DND-41 (cell line): ENCODE measurements around the gene RORB.

Source experiments
- ATAC-seq: fragments of 200-7000 bp; cut with Tn5 transposase; 3 replicates; pipeline ENCODE4 v1.9.1; 2021; ENCODE audit warnings: low read depth; ENCODE audit not compliant: insufficient read depth
- DNase-seq: peaks from one replicate; pipeline ENCODE4 v3.0.0-alpha.2; 2020
- H2AFZ ChIP-seq: 2 replicates; pipeline ENCODE4 v1.6.0; 2012; ENCODE audit warnings: low read depth, low read length
- H3K27ac ChIP-seq: 2 replicates; pipeline ENCODE4 v1.5.1; 2012; ENCODE audit warnings: low read length, inconsistent platforms
- H3K27me3 ChIP-seq: fragments of 200-600 bp; sonication (generic); 2 replicates; pipeline ENCODE4 v1.6.0; 2012; ENCODE audit warnings: low read length, mild to moderate bottlenecking, inconsistent platforms; ENCODE audit not compliant: insufficient read depth, poor library complexity
- H3K36me3 ChIP-seq: 2 replicates; pipeline ENCODE4 v1.5.1; 2012; ENCODE audit warnings: low read length, inconsistent platforms; ENCODE audit not compliant: insufficient read depth
- H3K4me1 ChIP-seq: 2 replicates; pipeline ENCODE4 v1.5.1; 2012; ENCODE audit warnings: mild to moderate bottlenecking, low read length; ENCODE audit not compliant: insufficient read depth
- H3K4me2 ChIP-seq: 2 replicates; pipeline ENCODE4 v1.6.0; 2012; ENCODE audit warnings: mild to moderate bottlenecking, moderate library complexity, low read length, inconsistent platforms; ENCODE audit not compliant: insufficient read depth
- H3K4me3 ChIP-seq, 2 experiments: fragments of 200-600 bp in 1 of 2; shearing (Covaris generic) in 1 of 2; 2 replicates each; pipeline ENCODE4 v1.5.1; 2012 to 2016; ENCODE audit warnings: inconsistent platforms in 2 of 2, low read length in 2 of 2, mild to moderate bottlenecking in 2 of 2, low read depth in 1 of 2, moderate library complexity in 1 of 2
- H3K79me2 ChIP-seq: 2 replicates; pipeline ENCODE4 v1.6.0; 2012; ENCODE audit warnings: low read length, inconsistent platforms; ENCODE audit not compliant: insufficient read depth
- H3K9ac ChIP-seq: 2 replicates; pipeline ENCODE4 v1.6.0; 2012; ENCODE audit warnings: low read depth, mild to moderate bottlenecking, inconsistent platforms, low read length, moderate library complexity
- H3K9me3 ChIP-seq: 2 replicates; pipeline ENCODE4 v1.5.1; 2012; ENCODE audit warnings: low read length, moderate library complexity, mild to moderate bottlenecking, inconsistent platforms; ENCODE audit not compliant: insufficient read depth, severe bottlenecking
- H4K20me1 ChIP-seq: 2 replicates; pipeline ENCODE4 v1.6.0; 2012; ENCODE audit warnings: low read length; ENCODE audit not compliant: insufficient read depth
- CTCF ChIP-seq: IDR thresholded peaks from 2 replicates; pipeline ENCODE4 v1.5.1; 2012; ENCODE audit warnings: borderline replicate concordance, low read length, moderate library complexity, mild to moderate bottlenecking; ENCODE audit not compliant: poor library complexity, severe bottlenecking; ENCODE audit errors: extremely low read depth
- EZH2 ChIP-seq: IDR thresholded peaks from 3 replicates; pipeline ENCODE4 v1.6.1; 2012; ENCODE audit warnings: borderline replicate concordance, low read depth, mild to moderate bottlenecking, moderate library complexity, low read length, inconsistent platforms; ENCODE audit not compliant: severe bottlenecking

The RORB gene

GRCh38 chr9:74662674-74663073, 165.5 kb downstream of the RORB start:
- no peak overlapping the region for H3K4me3 ChIP-seq
- H3K27me3 ChIP-seq, result no peaks in the 10 kb centered on the region
- no peak for TF ChIP-seq CTCF
- TF ChIP-seq EZH2, result no peak
- H3K4me1 ChIP-seq, result no peaks in the 10 kb centered on the region
- H3K27ac ChIP-seq, result no peak overlapping the region
- DNase-seq (no peak), ATAC-seq (no peak)
- no peaks in the 10 kb centered on the region; the same call in 1 of the 2 replicates for H4K20me1 ChIP-seq
- H3K4me2 ChIP-seq, result no peak overlapping the region
- H3K79me2 ChIP-seq, result no peaks in the 10 kb centered on the region
- no peaks in the 10 kb centered on the region for H3K9me3 ChIP-seq
- H2AFZ ChIP-seq, result no peak overlapping the region
- no peak overlapping the region for H3K9ac ChIP-seq
- H3K36me3 ChIP-seq, result peaks cover 78% of the 10 kb centered on the region

GRCh38 chr9:74663439-74663838, 166.3 kb downstream of the RORB start:
- no peak overlapping the region for H3K4me3 ChIP-seq

GRCh38 chr9:74666625-74667316, 169.6 kb downstream of the RORB start:
- H3K4me2 ChIP-seq, result no peak overlapping the region
- no peak overlapping the region for H2AFZ ChIP-seq
- no peaks in the 10 kb centered on the region for H3K4me1 ChIP-seq
- no peak for DNase-seq
- no peaks in the 10 kb centered on the region for H3K79me2 ChIP-seq
- H3K27me3 ChIP-seq, result no peaks in the 10 kb centered on the region
- H3K9ac ChIP-seq, result no peak overlapping the region
- no peak for TF ChIP-seq EZH2
- no peak for TF ChIP-seq CTCF
- H3K4me3 ChIP-seq, result no peak overlapping the region
- H4K20me1 ChIP-seq, result peaks cover 6% of the 10 kb centered on the region; the same call in 1 of the 2 replicates
- no peak for ATAC-seq
- H3K9me3 ChIP-seq, result no peaks in the 10 kb centered on the region
- no peak overlapping the region for H3K27ac ChIP-seq
- H3K36me3 ChIP-seq, result peaks cover 96% of the 10 kb centered on the region

More at GRCh38 chr9:74663439-74663838, 166.3 kb downstream of the RORB start:
- Histone ChIP-seq H2AFZ (no peak overlapping the region), H3K36me3 (peaks cover 80% of the 10 kb centered on the region), H3K9ac (no peak overlapping the region), H4K20me1 (no peaks in the 10 kb centered on the region; the same call in 1 of the 2 replicates), H3K79me2 (no peaks in the 10 kb centered on the region), H3K27me3 (no peaks in the 10 kb centered on the region), H3K4me2 (no peak overlapping the region), H3K4me1 (no peaks in the 10 kb centered on the region), H3K9me3 (no peaks in the 10 kb centered on the region), H3K27ac (no peak overlapping the region)
- ATAC-seq (no peak), DNase-seq (no peak)
- TF ChIP-seq CTCF, result no peak
- TF ChIP-seq EZH2, result no peak
